Measurements from ENCODE around the gene ITIH3.

The ITIH3 gene, protein sequence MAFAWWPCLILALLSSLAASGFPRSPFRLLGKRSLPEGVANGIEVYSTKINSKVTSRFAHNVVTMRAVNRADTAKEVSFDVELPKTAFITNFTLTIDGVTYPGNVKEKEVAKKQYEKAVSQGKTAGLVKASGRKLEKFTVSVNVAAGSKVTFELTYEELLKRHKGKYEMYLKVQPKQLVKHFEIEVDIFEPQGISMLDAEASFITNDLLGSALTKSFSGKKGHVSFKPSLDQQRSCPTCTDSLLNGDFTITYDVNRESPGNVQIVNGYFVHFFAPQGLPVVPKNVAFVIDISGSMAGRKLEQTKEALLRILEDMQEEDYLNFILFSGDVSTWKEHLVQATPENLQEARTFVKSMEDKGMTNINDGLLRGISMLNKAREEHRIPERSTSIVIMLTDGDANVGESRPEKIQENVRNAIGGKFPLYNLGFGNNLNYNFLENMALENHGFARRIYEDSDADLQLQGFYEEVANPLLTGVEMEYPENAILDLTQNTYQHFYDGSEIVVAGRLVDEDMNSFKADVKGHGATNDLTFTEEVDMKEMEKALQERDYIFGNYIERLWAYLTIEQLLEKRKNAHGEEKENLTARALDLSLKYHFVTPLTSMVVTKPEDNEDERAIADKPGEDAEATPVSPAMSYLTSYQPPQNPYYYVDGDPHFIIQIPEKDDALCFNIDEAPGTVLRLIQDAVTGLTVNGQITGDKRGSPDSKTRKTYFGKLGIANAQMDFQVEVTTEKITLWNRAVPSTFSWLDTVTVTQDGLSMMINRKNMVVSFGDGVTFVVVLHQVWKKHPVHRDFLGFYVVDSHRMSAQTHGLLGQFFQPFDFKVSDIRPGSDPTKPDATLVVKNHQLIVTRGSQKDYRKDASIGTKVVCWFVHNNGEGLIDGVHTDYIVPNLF

DNA sequence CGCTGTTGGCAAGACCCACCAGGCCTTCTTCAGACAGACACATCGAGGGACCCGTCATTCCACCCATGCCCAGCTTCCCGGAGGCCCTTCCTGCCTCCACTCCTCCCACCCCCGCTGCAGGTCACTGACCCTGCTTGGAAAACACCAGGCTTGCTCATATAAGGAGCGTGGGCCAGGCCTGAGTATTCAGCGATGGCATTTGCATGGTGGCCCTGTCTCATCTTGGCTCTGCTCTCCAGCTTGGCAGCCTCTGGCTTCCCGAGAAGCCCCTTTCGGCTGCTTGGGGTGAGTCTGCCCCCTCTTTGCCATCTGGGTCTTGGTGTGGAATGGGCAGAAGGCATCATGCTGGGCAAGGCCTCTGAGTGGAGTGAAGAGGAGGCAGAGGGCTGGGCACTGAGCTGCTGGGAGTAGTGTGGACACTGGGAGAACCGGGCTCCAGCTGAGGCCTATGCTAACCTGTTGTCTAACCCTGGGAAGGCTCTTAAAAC, at the start of gene ITIH3:
TSS of gene ITIH3 (plus strand) at position 185 of the 488 bp plus-strand sequence. CDS start at position 193, 8 bp downstream.
- no peak for DNase-seq (ENCODE audit: low spot score)
- TF ChIP-seq, protein P1, sequence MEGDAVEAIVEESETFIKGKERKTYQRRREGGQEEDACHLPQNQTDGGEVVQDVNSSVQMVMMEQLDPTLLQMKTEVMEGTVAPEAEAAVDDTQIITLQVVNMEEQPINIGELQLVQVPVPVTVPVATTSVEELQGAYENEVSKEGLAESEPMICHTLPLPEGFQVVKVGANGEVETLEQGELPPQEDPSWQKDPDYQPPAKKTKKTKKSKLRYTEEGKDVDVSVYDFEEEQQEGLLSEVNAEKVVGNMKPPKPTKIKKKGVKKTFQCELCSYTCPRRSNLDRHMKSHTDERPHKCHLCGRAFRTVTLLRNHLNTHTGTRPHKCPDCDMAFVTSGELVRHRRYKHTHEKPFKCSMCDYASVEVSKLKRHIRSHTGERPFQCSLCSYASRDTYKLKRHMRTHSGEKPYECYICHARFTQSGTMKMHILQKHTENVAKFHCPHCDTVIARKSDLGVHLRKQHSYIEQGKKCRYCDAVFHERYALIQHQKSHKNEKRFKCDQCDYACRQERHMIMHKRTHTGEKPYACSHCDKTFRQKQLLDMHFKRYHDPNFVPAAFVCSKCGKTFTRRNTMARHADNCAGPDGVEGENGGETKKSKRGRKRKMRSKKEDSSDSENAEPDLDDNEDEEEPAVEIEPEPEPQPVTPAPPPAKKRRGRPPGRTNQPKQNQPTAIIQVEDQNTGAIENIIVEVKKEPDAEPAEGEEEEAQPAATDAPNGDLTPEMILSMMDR (IDR thresholded peaks at IDR 0.05; ENCODE audit: extremely low read depth, missing control alignments), result no peak

DNA sequence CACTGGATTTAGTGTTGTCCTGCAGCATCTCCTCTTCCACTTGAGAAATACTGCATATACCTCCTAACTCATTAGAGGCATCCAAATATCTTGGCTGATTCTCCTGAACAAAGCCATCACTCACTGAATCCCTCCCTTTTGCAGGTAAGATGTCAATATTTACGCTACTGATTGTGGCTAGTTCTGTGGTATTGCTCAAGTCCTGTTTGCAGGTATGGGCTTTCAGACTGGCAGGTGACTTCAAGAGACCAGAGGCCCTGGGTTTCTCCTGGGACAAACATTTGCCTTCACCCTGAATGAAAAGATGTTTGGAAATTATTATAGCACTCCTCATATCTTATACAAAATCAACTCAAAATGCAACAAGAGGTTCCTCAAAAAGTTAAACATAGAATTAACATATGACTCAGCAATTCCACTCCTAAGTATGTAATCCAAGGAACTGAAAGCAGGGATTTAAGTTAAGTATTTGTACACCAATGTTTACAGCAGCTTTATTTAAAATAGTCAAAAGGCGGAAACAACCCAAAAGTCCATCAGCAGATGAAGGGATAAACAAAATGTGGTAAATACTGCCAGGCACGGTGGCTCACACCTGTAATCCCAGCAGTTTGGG, 42.4 kb upstream of the ITIH3 start:
- DNase-seq (ENCODE audit: low spot score), result no peak
- TF ChIP-seq, protein P1 (IDR thresholded peaks at IDR 0.05; ENCODE audit: extremely low read depth, missing control alignments), result no peak

DNA sequence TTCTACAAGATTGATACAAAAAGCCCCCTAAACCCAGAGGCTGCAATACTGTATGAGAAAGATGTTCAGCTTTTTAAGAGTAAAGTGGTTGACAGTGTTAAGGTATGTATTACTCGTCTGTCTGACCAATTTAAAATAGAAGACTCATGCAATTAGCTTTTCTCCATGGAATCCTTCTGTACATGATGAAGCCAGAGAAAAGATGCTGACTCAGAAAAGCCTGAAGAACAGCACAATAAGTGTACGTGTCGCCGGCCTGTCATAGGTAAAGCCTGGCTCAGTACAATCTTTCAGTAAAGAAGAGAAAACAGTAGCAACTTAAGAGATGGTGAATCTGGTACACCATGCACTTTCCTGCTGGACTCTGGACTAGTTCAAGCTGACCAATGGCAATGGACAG, 40.2 kb upstream of the ITIH3 start:
- TF ChIP-seq, protein P1 (IDR thresholded peaks at IDR 0.05; ENCODE audit: extremely low read depth, missing control alignments), result no peak
- DNase-seq (ENCODE audit: low spot score), result no peak

DNA sequence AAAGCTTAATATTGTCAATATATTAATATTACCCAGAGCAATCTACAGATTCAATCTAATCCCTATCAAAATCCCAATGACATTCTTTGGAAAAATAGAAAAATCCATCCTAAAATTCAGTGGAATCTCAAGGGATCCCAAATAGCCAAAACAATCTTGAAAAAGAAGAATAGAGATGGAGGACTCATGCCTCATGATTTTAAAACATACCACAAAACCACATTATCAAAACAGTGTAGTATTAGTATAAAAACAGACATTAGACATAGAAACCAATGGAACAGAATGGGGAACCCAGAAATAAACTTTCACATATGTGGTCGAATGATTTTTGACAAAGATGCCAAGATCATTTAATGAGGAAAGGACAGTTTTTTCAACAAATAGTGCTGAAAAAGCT, 38.5 kb upstream of the ITIH3 start:
- TF ChIP-seq, protein P1 (IDR thresholded peaks at IDR 0.05; ENCODE audit: extremely low read depth, missing control alignments), result no peak

DNA sequence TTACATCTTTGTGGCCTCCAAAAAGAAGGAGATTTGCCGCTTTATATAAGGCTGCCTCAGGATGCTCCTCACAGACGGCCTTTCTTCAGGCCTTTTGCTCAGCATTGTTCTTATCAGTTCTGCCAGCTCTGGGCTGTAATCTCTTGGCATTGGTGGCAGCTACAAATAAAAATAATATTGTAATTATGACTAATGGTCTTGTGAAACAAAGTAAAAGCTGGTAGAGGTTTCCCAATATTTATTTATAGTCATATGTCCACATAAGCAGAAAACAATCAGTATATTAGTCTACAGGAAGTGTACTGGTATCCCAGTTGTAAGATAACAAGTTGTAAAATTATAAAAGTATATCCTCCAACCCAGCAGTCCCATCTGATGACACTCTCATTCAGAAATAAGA, 31.1 kb upstream of the ITIH3 start:
- TF ChIP-seq, protein P1 (IDR thresholded peaks at IDR 0.05; ENCODE audit: extremely low read depth, missing control alignments), result no peak
- no peak for DNase-seq (ENCODE audit: low spot score)

More for the DNA sequence above, 38.5 kb upstream of the ITIH3 start:
- no peak for DNase-seq (ENCODE audit: low spot score)

DNA sequence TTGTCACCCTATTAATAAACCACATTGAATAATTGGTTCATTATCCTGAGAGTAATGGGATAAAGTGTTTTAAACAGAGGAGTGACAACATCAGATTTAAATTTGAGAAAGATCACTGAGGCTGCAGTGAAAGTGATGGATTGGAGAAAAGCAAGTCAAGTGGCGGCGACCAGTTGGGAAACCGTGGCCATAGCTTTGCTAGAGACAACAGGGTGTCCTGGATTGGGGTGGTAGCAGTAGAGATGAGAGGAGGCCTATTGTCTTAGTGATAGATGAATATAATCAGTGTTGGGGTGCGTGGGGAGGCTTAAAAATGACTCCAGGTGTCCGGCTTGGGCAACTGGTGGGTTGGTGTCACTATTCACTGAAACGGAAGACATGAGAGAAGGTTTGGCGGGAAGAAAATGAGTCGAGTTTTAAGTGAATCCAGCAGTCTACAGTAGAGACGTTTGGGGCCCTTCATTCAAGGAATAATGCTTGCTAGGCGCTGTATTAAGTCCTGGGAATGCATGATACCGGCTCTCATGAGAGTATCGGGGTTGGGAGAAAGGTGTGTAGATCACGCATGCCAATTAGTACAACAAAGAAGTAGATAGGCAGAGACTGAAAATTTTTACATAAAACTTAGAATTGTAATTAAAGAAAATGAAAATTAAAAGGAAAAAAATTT, 24.7 kb upstream of the ITIH3 start:
- TF ChIP-seq, protein P1 (IDR thresholded peaks at IDR 0.05; ENCODE audit: extremely low read depth, missing control alignments), result no peak
- DNase-seq (ENCODE audit: low spot score), result no peak

Measured in GM20000 (cell line).